VCaP (cell line): Measurements from ENCODE around the gene ENPP7.
A peak's percentile ranks its signal among the peaks of the same experiment; 100 is the strongest.

Experiments
- H3K27ac ChIP-seq: fragments of 450-650 bp; 2 replicates; pipeline ENCODE4 v1.5.1; 2017
- TF ChIP-seq, protein P1 (sequence below): fragments of 450-650 bp; conservative IDR thresholded peaks from 2 replicates; pipeline ENCODE4 v1.5.1; 2017; ENCODE audit warnings: mild to moderate bottlenecking, moderate library complexity

Gene ENPP7

DNA sequence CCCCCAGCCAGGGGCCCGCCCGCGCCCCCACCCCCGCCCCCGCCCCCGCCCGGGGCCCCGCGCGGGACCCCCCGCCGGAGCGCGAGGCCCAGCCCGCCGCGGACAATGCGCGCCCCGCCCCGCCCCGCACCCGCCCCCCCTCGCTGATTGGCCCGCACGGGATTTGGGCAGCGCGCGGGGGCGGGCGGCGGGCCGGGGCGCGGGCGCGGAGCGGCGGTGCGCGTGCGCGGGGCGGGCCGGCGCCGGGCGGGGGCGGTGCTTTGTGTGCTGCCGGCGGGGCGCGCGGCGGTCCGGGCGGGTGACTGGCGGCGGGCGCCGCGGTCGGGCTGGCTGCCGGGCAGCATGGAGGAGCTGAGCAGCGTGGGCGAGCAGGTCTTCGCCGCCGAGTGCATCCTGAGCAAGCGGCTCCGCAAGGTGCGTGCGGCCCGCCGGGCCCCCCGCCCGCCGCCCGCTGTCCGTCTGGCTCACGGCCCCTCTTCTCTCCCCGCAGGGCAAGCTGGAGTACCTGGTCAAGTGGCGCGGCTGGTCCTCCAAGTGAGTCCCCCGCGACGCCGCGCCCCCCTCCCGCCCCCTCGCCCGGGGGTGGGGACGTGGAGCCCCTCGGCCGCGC, 47.3 kb downstream of the ENPP7 start, which contains the start of gene CBX2:
Gene CBX2 (plus strand): TSS at position 255 of the 610 bp plus-strand sequence. CDS start 88 bp downstream, at position 343.
- H3K27ac ChIP-seq: peak within 1 kb of the TSS; percentile 89

DNA sequence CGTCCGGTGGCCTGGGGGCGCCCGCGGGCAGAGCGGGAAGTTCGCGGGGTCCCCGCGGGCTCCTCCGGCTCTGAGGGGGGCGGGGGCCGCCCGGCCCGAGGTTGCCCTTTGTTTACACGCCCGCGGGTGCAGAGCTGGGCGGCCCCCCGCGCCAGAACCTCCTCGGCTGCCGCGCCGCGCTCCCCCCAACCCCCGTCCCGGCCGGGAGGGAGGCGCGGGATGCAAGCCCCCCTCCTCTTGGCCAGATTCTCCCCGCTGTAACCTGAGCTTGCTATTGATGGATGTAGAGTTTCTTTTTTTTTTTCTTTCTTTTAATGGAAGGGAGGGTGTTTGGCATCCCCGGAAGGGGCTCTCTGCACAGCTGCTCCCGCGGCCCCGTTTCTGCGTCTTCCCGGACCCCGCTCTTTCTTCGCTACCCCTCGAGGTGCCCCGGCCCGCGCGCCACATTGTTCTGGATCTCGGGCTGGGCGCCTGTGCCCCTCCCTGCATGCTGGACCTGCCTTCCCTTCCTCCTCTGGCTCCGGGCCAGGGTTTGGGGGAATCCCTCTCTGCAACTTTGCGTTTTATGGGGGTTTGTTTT, 47.9 kb downstream of the ENPP7 start:
- TF ChIP-seq, protein P1, sequence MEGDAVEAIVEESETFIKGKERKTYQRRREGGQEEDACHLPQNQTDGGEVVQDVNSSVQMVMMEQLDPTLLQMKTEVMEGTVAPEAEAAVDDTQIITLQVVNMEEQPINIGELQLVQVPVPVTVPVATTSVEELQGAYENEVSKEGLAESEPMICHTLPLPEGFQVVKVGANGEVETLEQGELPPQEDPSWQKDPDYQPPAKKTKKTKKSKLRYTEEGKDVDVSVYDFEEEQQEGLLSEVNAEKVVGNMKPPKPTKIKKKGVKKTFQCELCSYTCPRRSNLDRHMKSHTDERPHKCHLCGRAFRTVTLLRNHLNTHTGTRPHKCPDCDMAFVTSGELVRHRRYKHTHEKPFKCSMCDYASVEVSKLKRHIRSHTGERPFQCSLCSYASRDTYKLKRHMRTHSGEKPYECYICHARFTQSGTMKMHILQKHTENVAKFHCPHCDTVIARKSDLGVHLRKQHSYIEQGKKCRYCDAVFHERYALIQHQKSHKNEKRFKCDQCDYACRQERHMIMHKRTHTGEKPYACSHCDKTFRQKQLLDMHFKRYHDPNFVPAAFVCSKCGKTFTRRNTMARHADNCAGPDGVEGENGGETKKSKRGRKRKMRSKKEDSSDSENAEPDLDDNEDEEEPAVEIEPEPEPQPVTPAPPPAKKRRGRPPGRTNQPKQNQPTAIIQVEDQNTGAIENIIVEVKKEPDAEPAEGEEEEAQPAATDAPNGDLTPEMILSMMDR: no peak
- peak overlapping the region; percentile 89 for H3K27ac ChIP-seq

More for the DNA sequence above, 47.3 kb downstream of the ENPP7 start, which contains the start of gene CBX2:
- TF ChIP-seq, protein P1: no peak

DNA sequence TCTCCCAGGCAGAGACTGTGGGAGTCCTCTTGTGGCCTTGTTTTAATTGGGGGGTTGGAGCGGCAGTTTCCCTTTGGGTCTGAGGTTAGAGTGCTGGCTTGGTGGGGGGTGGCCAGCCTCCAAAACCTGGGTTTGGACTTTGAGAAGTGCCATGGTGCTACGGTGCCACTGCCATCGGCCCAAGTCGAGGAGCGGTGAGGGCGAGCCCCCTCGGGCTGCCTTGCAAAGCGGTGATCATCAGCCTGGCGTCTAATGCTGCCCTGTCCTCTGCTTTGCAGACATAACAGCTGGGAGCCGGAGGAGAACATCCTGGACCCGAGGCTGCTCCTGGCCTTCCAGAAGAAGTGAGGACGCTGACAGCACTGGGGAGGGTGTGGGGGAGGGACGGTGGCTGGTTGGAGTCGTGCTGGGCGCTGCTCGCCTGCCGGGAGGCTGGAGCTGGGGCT, 48.4 kb downstream of the ENPP7 start:
- peak overlapping the region; percentile 89 for H3K27ac ChIP-seq
- TF ChIP-seq, protein P1: no peak

DNA sequence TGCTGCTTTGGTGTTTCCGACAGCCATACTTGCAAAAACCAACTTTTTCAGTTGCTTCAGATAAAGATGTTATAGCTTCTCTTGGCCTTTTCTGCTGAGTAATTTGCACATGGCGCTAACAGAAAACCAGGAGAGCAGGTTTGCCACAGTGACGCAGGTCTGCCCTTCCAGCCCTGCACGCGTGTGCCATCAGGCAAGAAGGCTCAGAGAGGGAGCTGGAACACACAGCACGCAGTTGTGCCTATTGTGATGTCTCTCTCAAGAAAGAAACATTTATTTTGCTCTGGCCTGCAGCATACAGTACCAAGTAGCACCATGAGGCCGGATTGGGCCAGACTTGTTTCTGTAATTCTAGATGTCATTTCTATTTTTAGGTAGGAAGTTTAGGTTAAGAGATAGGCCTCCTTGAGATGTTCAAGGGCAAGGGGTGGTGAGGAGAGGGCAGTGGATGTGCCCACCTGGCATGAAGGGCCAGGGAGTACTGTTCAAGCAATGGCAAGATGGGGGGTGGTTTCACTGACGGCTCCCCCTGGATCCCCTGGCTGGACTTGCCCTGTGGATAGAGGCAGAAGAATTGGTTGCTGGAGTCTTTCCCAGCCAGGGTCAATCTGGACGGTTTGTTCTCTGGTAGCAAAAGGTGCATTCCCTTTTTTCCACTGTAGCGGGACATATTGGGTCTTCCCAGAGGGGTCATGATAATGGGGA, 49.1 kb downstream of the ENPP7 start:
- TF ChIP-seq, protein P1: no peak
- peak overlapping the region; percentile 89 for H3K27ac ChIP-seq

DNA sequence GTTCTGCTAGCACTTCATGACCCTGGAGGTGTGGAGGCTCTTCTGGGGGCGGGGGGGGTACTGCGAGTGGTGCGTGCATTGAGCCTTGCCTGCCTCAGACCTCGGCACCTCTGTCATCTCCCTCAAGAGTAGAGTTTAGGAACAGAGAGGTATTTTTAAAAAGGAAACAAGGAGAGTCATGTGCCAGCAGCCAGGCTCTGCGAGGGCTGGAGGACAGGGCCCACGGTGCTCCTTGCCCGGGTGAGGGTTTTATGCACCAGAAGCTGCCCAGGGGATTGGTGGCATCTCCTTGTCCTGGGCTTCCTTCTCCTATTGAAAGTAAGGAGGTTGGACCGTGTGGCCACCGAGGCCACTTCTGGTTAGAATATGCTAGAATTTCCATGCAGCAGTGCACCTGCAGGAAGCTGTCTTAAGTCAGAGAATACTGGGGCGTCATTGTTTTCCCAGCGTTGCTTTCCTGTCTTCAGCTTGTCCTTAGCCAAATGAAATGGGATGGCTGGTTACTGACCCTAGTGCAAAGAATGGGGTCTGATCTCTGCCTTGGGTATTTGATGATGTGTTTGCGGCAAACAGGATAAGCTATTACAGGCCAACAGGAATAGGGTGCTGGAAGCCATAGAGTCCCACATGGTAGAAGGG, 50.4 kb downstream of the ENPP7 start:
- no peak overlapping the region for H3K27ac ChIP-seq
- TF ChIP-seq, protein P1: no peak

DNA sequence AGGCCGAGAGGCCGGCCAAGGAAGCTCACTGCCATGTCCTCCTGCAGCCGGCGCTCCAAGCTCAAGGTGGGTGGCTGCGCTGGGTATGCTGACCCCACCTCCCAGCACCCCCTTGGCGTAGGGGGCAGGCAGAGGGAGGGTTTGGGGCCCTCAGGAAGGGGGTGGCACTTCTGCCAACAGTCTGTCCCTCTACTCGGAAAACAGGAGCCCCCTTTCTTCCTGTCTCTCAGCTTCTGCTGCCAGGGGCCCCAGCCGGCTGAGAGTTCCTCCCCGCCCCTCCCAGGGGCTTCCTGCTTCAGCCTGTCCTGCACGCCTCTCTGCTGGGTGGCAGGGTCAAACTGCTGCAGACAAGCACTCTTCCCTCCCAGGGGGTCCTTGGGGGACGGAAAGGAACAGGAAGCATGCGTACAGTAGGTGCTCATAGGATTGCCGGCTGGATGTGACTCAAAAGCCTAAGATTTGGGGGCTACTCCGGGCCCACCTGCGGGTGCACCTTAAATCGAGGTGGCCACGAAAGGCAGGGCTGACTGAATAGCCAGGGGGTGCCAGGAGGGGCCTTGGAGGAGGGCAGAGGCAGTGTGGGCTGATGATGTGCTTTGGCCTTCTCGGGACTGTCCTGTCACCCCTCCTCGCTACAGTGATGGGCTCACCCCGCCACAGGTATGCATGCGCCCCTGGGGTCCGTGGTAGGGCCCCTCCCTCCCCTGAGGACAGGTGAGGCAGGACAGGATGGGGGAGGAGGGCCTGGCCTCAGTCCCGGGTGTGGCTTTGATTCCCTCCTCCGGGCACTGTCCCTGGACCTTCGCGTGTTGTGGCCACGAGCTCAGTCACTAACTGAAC, 51.2 kb downstream of the ENPP7 start:
- H3K27ac ChIP-seq: no peak overlapping the region
- TF ChIP-seq, protein P1: no peak
